Peyer's patch (tissue), 4 donors: ENCODE results near the gene PRSS8. TPM values are rescaled to one million over a fixed set of nuclear protein-coding genes. Genes with fewer than 3 reads are reported as not detected.

Experiments
- DNase-seq, 3 donors: peaks; one replicate each; pipeline ENCODE4 v3.0.0-alpha.2; 2017 to 2019
- H3K27ac ChIP-seq, 4 donors: fragments of 200-600 bp; sonication (generic); one replicate each; pipeline ENCODE4 v1.5.1; 2016 to 2019
- H3K27me3 ChIP-seq, 2 donors: fragments of 200-600 bp; sonication (generic); one replicate each; pipeline ENCODE4 v1.5.1; 2019
- H3K36me3 ChIP-seq, 3 donors: fragments of 200-600 bp; sonication (generic); one replicate each; pipeline ENCODE4 v1.5.1; 2016 to 2019
- H3K4me1 ChIP-seq, 4 donors: fragments of 200-600 bp; sonication (generic); one replicate each; pipeline ENCODE4 v1.5.1; 2016 to 2019
- H3K4me3 ChIP-seq, 4 donors: fragments of 200-600 bp; sonication (generic); 1 replicate in 3 of 4; 2 replicates in 1 of 4; pipeline ENCODE4 v1.5.1; 2016 to 2019; ENCODE audit warnings: mild to moderate bottlenecking in 1 of 4
- H3K9me3 ChIP-seq, 4 donors: fragments of 200-600 bp; sonication (generic); one replicate each; pipeline ENCODE4 v1.5.1; 2016 to 2019; ENCODE audit warnings: mild to moderate bottlenecking in 1 of 4
- CTCF ChIP-seq, 6 experiments: fragments of 450-650 bp in 4 of 6; fragments of 200-600 bp in 2 of 6; sonication (generic) in 1 of 6; IDR thresholded peaks; one replicate each; pipeline ENCODE4 v1.5.1; 2017 to 2019; ENCODE audit warnings: antibody characterized with exemption in 6 of 6, mild to moderate bottlenecking in 3 of 6, moderate library complexity in 1 of 6
- POLR2A ChIP-seq, 2 donors: fragments of 450-650 bp; IDR thresholded peaks; one replicate each; pipeline ENCODE4 v1.5.1; 2017; ENCODE audit warnings: antibody characterized with exemption in 2 of 2, mild to moderate bottlenecking in 2 of 2, moderate library complexity in 2 of 2
- total RNA-seq, 4 donors: library from RNA; depleted of rRNA; stranded (reverse); fragments of >200 nt; gene quantifications; one replicate each; pipeline ENCODE4 v1.1.0, GENCODE V29; 2016

PRSS8 gene
- total RNA-seq, 4 donors from 2014 or later = 27.2 to 666 (median 549) TPM

- H3K27ac ChIP-seq = no peak overlapping the region
- no peak overlapping the region for H3K4me3 ChIP-seq
- peaks cover 0 to 42% (median 11%) of the 10 kb centered on the region in 4 donors for H3K4me1 ChIP-seq
- peaks cover 0 to 38% (median 0%) of the 10 kb centered on the region in 3 donors for H3K36me3 ChIP-seq
- H3K27me3 ChIP-seq = no peaks in the 10 kb centered on the region
- no peaks in the 10 kb centered on the region for H3K9me3 ChIP-seq
- TF ChIP-seq CTCF (IDR thresholded peaks at IDR 0.05) = no peak
- no peak for TF ChIP-seq POLR2A (IDR thresholded peaks at IDR 0.05)
- DNase-seq = no peak
Observed at GRCh38 chr16:31110106-31111034, 25.2 kb downstream of the PRSS8 start.

GRCh38 chr16:31109622-31110021 lies 25.9 kb downstream of the PRSS8 start:
- peaks cover 0 to 37% (median 11%) of the 10 kb centered on the region in 4 donors for H3K4me1 ChIP-seq
- TF ChIP-seq CTCF (IDR thresholded peaks at IDR 0.05) (no peak), POLR2A (IDR thresholded peaks at IDR 0.05) (no peak)
- H3K4me3 ChIP-seq = no peak overlapping the region
- DNase-seq = no peak
- H3K36me3 ChIP-seq = peaks cover 0 to 38% (median 0%) of the 10 kb centered on the region in 3 donors
- H3K9me3 ChIP-seq = no peaks in the 10 kb centered on the region
- no peaks in the 10 kb centered on the region for H3K27me3 ChIP-seq
- no peak overlapping the region for H3K27ac ChIP-seq

GRCh38 chr16:31108794-31109558 lies 26.6 kb downstream of the PRSS8 start:
- Histone ChIP-seq H3K27ac (peak overlapping the region; percentile 77 to 84 (median 82)), H3K4me3 (peak overlapping the region; percentile 66 to 98 (median 84)), H3K27me3 (no peaks in the 10 kb centered on the region), H3K4me1 (peaks cover 0 to 31% (median 11%) of the 10 kb centered on the region in 4 donors), H3K36me3 (peaks cover 0 to 38% (median 0%) of the 10 kb centered on the region in 3 donors), H3K9me3 (no peaks in the 10 kb centered on the region)
- DNase-seq = no peak
- TF ChIP-seq CTCF (IDR thresholded peaks at IDR 0.05) = no peak
- no peak for TF ChIP-seq POLR2A (IDR thresholded peaks at IDR 0.05)

- Histone ChIP-seq H3K4me1 (peaks cover 0 to 23% (median 11%) of the 10 kb centered on the region in 4 donors), H3K27ac (peak within 1 kb of the TSS; percentile 77 to 84 (median 82)), H3K9me3 (no peaks in the 10 kb centered on the region), H3K27me3 (no peaks in the 10 kb centered on the region), H3K36me3 (peaks cover 0 to 37% (median 0%) of the 10 kb centered on the region in 3 donors), H3K4me3 (peak within 1 kb of the TSS; percentile 66 to 98 (median 84))
- peak; percentile 68 to 89 (median 82) for DNase-seq
- peak in 1 of 2 donors; percentile 50 for TF ChIP-seq POLR2A (IDR thresholded peaks at IDR 0.05)
- TF ChIP-seq CTCF (IDR thresholded peaks at IDR 0.05) = peak in 1 of 6 experiments; percentile 10
Observed at GRCh38 chr16:31108035-31108793, 27.3 kb downstream of the PRSS8 start, which contains the start of gene BCKDK. TSS of gene BCKDK (plus strand) at chr16:31108386. CDS start at chr16:31109224, 838 bp downstream.

GRCh38 chr16:31107465-31107867 lies 28.1 kb downstream of the PRSS8 start:
- TF ChIP-seq CTCF (IDR thresholded peaks at IDR 0.05) (no peak), POLR2A (IDR thresholded peaks at IDR 0.05) (no peak)

More at GRCh38 chr16:31107465-31107867, 28.1 kb downstream of the PRSS8 start:
- Histone ChIP-seq H3K9me3 (no peaks in the 10 kb centered on the region), H3K4me1 (peaks cover 0 to 19% (median 11%) of the 10 kb centered on the region in 4 donors), H3K4me3 (no peak overlapping the region), H3K27me3 (no peaks in the 10 kb centered on the region), H3K36me3 (peaks cover 0 to 30% (median 0%) of the 10 kb centered on the region in 3 donors), H3K27ac (peak overlapping the region in 1 of 4 donors; percentile 16)
- DNase-seq = no peak
